DMS153 (cell line): ENCODE results near the gene ARMH4.

Source experiments
- DNase-seq: peaks from one replicate; lab custom pipeline; 2025; lab: John Stamatoyannopoulos, UW

The ARMH4 gene

GRCh38 chr14:58054100-58054499 is 97.9 kb downstream of the ARMH4 start:
- no peak for DNase-seq

GRCh38 chr14:58048219-58048618 is 103.8 kb downstream of the ARMH4 start:
- DNase-seq = no peak

- no peak for DNase-seq
These were observed 124.1 kb downstream of the ARMH4 start for GRCh38 chr14:58027904-58028303.

GRCh38 chr14:58026967-58027366 is 125.0 kb downstream of the ARMH4 start:
- DNase-seq = no peak

- DNase-seq = no peak
These were observed 125.8 kb downstream of the ARMH4 start for GRCh38 chr14:58026219-58026618.

- no peak for DNase-seq
These were observed 137.2 kb downstream of the ARMH4 start for GRCh38 chr14:58014778-58015177.

GRCh38 chr14:58002618-58003017 is 149.4 kb downstream of the ARMH4 start:
- no peak for DNase-seq

DNA sequence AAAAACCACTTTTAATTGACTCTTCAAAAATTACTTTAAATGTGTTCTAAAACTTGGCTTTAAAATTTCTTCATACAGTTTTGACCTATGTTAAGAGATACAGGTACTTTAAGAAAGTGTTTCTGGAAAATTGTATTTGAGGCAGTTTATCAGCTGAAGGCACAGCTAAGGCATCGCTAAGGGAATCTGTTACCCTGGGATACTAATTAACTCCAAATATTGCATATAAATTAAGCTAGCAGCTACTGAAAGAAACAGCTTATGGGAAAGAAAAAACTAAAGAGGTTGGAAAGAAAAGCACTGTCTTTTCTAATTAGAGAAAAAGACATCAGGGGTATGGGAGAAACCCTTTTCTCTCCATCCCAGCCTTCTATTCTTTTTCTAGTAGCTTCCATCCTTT is 152.0 kb downstream of the ARMH4 start:
- DNase-seq = no peak

GRCh38 chr14:57999471-57999870 is 152.5 kb downstream of the ARMH4 start:
- no peak for DNase-seq

GRCh38 chr14:57998766-57999165 is 153.2 kb downstream of the ARMH4 start:
- DNase-seq = no peak

- no peak for DNase-seq
These were observed 160.7 kb downstream of the ARMH4 start for GRCh38 chr14:57991353-57991752.

GRCh38 chr14:57988445-57988844 is 163.6 kb downstream of the ARMH4 start:
- DNase-seq = no peak

GRCh38 chr14:57987596-57988300 is 164.3 kb downstream of the ARMH4 start:
- DNase-seq = no peak

DNA sequence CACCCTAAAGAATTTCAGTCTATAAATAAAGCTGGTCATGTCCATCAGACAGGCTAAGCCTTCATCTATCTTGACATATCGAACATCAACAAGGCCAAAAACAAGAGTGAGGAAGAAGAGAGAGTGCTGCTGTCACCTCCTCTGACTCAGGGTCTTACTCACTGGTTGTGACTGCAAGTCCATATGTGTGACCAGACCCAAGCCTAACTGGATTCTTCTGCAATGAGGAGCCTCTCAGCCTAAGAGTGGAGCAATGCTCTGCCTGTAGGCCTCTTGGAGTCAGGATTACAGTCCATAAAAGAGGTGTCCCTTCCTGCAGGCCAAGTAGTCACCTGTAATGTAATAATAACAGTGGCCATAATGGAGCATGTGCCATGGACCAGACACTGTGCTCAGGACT is 165.0 kb downstream of the ARMH4 start:
- no peak for DNase-seq

- DNase-seq = peak; percentile 92
These were observed 169.0 kb downstream of the ARMH4 start for GRCh38 chr14:57982804-57983634.

DNA sequence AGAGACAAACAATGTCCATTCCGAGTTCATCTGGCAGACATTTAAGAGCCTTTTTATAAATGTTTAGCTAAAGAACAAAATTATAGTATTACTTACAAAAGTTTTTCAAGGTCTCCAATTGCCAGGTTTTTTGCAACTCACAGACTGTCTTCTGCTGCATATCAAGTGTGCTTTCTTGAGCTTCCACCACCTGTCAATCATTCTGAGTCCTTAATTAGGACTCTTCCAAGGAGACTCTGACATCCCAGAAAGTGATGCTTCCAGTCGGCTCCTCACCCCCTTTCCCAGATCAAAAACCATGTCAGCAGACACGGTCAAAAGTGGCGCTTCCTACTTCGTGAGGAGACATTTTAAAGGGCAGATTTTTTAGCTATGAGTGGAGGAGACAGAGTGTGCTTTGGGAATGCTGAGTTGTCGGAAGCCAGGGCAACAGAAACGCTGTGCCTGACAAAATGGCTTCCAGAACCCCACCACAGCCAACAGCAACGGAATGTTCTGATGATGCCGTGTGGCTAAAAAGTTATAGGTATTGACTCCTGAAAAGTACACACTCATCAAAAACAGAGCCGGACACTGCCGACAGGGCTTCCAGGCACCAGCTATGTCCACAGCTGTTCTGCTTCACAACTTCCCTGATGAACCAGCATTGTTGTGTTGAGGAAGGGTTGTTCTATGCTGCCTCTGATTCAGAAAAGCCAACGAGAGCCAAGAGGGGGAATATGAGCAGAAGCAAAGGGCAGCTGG is 170.0 kb downstream of the ARMH4 start:
- no peak for DNase-seq

DNA sequence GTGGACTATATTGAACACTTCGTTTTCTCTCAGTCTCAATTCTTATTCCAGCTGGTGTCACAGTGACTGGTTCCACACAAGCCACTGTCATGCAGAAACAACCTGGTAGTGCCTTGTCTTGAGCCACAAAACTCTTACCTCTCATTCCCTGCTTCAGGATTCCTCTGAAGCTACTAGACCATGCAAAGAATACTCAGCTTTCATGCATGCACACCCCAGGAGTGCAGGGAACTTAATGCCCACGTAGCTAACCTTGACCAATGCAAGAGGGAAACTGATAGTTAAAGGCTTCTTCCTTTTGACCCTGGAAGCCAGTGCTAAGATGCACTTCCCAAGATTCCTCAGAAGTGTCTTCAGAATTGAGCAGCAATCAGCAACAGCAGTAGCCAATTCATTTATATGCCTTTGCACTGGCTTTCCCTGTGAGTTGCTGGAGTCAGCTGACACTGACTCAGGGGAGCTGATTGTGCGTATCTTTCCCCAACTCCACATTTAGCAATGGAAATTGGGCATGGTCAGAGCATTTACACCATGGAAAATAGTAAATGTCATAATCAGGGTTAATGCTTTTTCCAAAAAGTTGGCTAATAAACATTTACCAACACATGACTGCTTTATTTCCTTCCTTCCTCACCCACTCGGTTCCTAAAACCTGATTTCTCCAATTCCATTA is 172.5 kb downstream of the ARMH4 start:
- DNase-seq = no peak

GRCh38 chr14:57976701-57977100 is 175.3 kb downstream of the ARMH4 start:
- DNase-seq = no peak

GRCh38 chr14:57974896-57975295 is 177.1 kb downstream of the ARMH4 start:
- DNase-seq = no peak

- no peak for DNase-seq
These were observed 181.4 kb downstream of the ARMH4 start for GRCh38 chr14:57970594-57970993.

DNA sequence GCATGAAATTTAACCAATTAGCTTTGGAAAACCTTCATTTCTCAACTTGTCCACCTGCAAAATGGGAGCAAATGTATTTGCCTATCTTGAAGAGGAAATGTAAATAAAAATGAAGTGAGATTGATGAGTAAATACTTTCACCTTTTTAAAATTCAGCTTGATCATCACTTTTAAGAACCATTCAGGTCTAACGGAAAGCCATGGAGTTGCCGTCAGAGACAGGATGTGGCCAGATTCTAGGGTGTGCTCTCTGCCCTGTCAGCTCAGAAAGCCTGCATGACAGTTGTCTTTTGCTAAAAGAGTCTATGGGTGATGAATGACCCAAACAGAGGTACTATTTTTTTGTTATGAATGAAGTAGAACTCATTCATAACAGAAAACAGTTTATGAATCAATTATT is 181.8 kb downstream of the ARMH4 start:
- no peak for DNase-seq

GRCh38 chr14:57963071-57963470 is 188.9 kb downstream of the ARMH4 start:
- no peak for DNase-seq
